GM12878 (cell line): ENCODE measurements around the gene TAGLN. TPM values are rescaled to one million over a fixed set of nuclear protein-coding genes. Genes with fewer than 3 reads are reported as not detected.

Source experiments
- ATAC-seq: fragments of 200-7000 bp; cut with Tn5 transposase; 3 replicates; pipeline ENCODE4 v1.9.1; 2020; ENCODE audit warnings: mild to moderate bottlenecking, moderate library complexity
- BruUV-seq: library from RNA; stranded (reverse); fragments of 400-500 nt; replicated peaks from 2 replicates; lab custom pipeline; 2021; lab: Mats Ljungman, UMichigan
- CTCF ChIA-PET: fragments of 300-600 bp; sonication (Branson Sonifier 250); formaldehyde crosslinking; extraction: SDS; loops from one replicate; lab custom pipeline; 2021; ENCODE audit warnings: inconsistent platforms; lab: Yijun Ruan, JAX
- POLR2A ChIA-PET: fragments of 350-600 bp; formaldehyde crosslinking; extraction: SDS; loops from one replicate; lab custom pipeline; 2021; ENCODE audit warnings: inconsistent platforms; lab: Charles Lee
- RAD21 ChIA-PET: fragments of 300-600 bp; sonication (Branson Sonifier 250); formaldehyde crosslinking; loops from one replicate; lab custom pipeline; 2023; ENCODE audit warnings: antibody characterized with exemption; ENCODE audit not compliant: unreplicated experiment; lab: Charles Lee
- SMC1A ChIA-PET: fragments of 300-600 bp; sonication (Branson Sonifier 250); formaldehyde crosslinking; loops from one replicate; lab custom pipeline; 2023; ENCODE audit not compliant: unreplicated experiment, uncharacterized antibody; lab: Charles Lee
- DNase-seq: peaks from one replicate; pipeline ENCODE4 v3.0.0-alpha.2; 2011; ENCODE audit warnings: low read depth, low spot score
- FAIRE-seq: peaks from 3 replicates; lab custom pipeline; 2011; peaks lifted over from hg19 to GRCh38; lab: Jason Lieb, UNC
- H2AFZ ChIP-seq: 2 replicates; pipeline ENCODE4 v1.6.0; 2011; ENCODE audit warnings: low read depth, low read length, control low read depth; ENCODE audit not compliant: control insufficient read depth
- H3K27ac ChIP-seq: 2 replicates; pipeline ENCODE4 v1.5.1; 2011; ENCODE audit warnings: control low read depth; ENCODE audit not compliant: control insufficient read depth, insufficient read depth
- H3K27me3 ChIP-seq, 2 experiments: replicated peaks in 1 of 2; 2 replicates each; pipeline versions ENCODE4 v1.6.0 to v1.6.1; 2011; ENCODE audit warnings: low read length in 1 of 2; ENCODE audit not compliant: control insufficient read depth in 2 of 2, insufficient read depth in 2 of 2
- H3K36me3 ChIP-seq, 2 experiments: 2 replicates each; pipeline ENCODE4 v1.5.1; 2011; ENCODE audit warnings: low read length in 1 of 2; ENCODE audit not compliant: control insufficient read depth in 2 of 2, insufficient read depth in 2 of 2
- H3K4me1 ChIP-seq: 2 replicates; pipeline ENCODE4 v1.6.1; 2011; ENCODE audit warnings: mild to moderate bottlenecking, low read length, moderate library complexity, mixed read lengths; ENCODE audit not compliant: control insufficient read depth, insufficient read depth
- H3K4me2 ChIP-seq: 2 replicates; pipeline ENCODE4 v1.6.0; 2011; ENCODE audit warnings: control low read depth; ENCODE audit not compliant: control insufficient read depth, insufficient read depth
- H3K4me3 ChIP-seq: fragments of 200-600 bp; sonication (generic); 2 replicates; pipeline ENCODE4 v1.5.1; 2016
- H3K79me2 ChIP-seq: 2 replicates; pipeline ENCODE4 v1.6.0; 2011; ENCODE audit warnings: low read length; ENCODE audit not compliant: control insufficient read depth, insufficient read depth
- H3K9ac ChIP-seq: 2 replicates; pipeline ENCODE4 v1.8.0; 2011; ENCODE audit warnings: low read length, control low read depth, mixed read lengths; ENCODE audit not compliant: control insufficient read depth, insufficient read depth
- H3K9me3 ChIP-seq: replicated peaks from 3 replicates; pipeline ENCODE4 v1.5.1; 2011; ENCODE audit warnings: mild to moderate bottlenecking, low read length; ENCODE audit not compliant: control insufficient read depth, insufficient read depth
- H4K20me1 ChIP-seq: 2 replicates; pipeline ENCODE4 v1.6.0; 2011; ENCODE audit not compliant: control insufficient read depth, insufficient read depth
- ATF7 ChIP-seq: fragments of 450-650 bp; IDR thresholded peaks from 2 replicates; pipeline ENCODE4 v1.6.1; 2016; ENCODE audit warnings: low read depth, mild to moderate bottlenecking
- CEBPB ChIP-seq, 2 experiments: fragments of 150-350 bp in 1 of 2; IDR thresholded peaks; 2 replicates each; pipeline ENCODE4 v1.6.1; 2012 to 2014; ENCODE audit warnings: low read depth in 2 of 2, low read length in 2 of 2, borderline replicate concordance in 1 of 2, inconsistent platforms in 1 of 2
- CHD1 ChIP-seq: IDR thresholded peaks from 2 replicates; pipeline ENCODE4 v1.6.1; 2012; ENCODE audit warnings: low read depth, low read length, improper control_type of control experiment
- CREB1 ChIP-seq: IDR thresholded peaks from 2 replicates; pipeline ENCODE4 v1.6.1; 2012; ENCODE audit warnings: low read depth, mild to moderate bottlenecking, inconsistent platforms
- EED ChIP-seq: sonication (generic); IDR thresholded peaks from 2 replicates; pipeline ENCODE4 v1.6.1; 2016; ENCODE audit warnings: antibody characterized with exemption, low read depth
- ELK1 ChIP-seq: IDR thresholded peaks from 2 replicates; pipeline ENCODE4 v1.6.1; 2012; ENCODE audit warnings: low read depth, low read length, improper control_type of control experiment
- ESRRA ChIP-seq: IDR thresholded peaks from 2 replicates; pipeline ENCODE4 v1.6.1; 2012; ENCODE audit warnings: mild to moderate bottlenecking, low read length, improper control_type of control experiment
- IKZF1 ChIP-seq: fragments of 450-650 bp; conservative IDR thresholded peaks from 2 replicates; pipeline ENCODE4 v1.6.1; 2017; ENCODE audit warnings: antibody characterized with exemption, mild to moderate bottlenecking
- IKZF2 ChIP-seq, 2 experiments: fragments of 450-650 bp; IDR thresholded peaks; 2 replicates each; pipeline ENCODE4 v1.6.1; 2017; ENCODE audit warnings: mild to moderate bottlenecking in 2 of 2, moderate library complexity in 2 of 2
- IRF5 ChIP-seq: fragments of 450-650 bp; IDR thresholded peaks from 2 replicates; pipeline ENCODE4 v1.6.1; 2017; ENCODE audit warnings: borderline replicate concordance
- MXI1 ChIP-seq: fragments of 150-350 bp; IDR thresholded peaks from 2 replicates; pipeline ENCODE4 v1.6.1; 2011; ENCODE audit warnings: low read depth, mild to moderate bottlenecking, inconsistent platforms, low read length, improper control_type of control experiment
- NBN ChIP-seq: fragments of 450-650 bp; IDR thresholded peaks from 2 replicates; pipeline ENCODE4 v1.6.1; 2016
- NFXL1 ChIP-seq: fragments of 450-650 bp; IDR thresholded peaks from 2 replicates; pipeline ENCODE4 v1.6.1; 2017; ENCODE audit warnings: antibody characterized with exemption, mild to moderate bottlenecking, borderline replicate concordance
- NR2C2 ChIP-seq: IDR thresholded peaks from 2 replicates; pipeline ENCODE4 v1.6.1; 2011; ENCODE audit warnings: borderline replicate concordance, low read depth; ENCODE audit not compliant: control insufficient read depth, insufficient read length
- PAX8 ChIP-seq: fragments of 450-650 bp; IDR thresholded peaks from 2 replicates; pipeline ENCODE4 v1.6.1; 2017; ENCODE audit warnings: mild to moderate bottlenecking, moderate library complexity
- POLR2AphosphoS2 ChIP-seq: IDR thresholded peaks from 2 replicates; pipeline ENCODE4 v1.6.1; 2011; ENCODE audit warnings: low read depth, mild to moderate bottlenecking, low read length, improper control_type of control experiment, moderate library complexity
- RELB ChIP-seq: fragments of 450-650 bp; IDR thresholded peaks from 2 replicates; pipeline ENCODE4 v1.6.1; 2017; ENCODE audit warnings: low read depth, mild to moderate bottlenecking, moderate library complexity
- RUNX3 ChIP-seq: IDR thresholded peaks from 2 replicates; pipeline ENCODE4 v1.6.1; 2012; ENCODE audit warnings: low read length, inconsistent platforms
- SREBF2 ChIP-seq: IDR thresholded peaks from 2 replicates; pipeline ENCODE4 v1.6.1; 2012; ENCODE audit warnings: mild to moderate bottlenecking, low read length
- STAT3 ChIP-seq: IDR thresholded peaks from 2 replicates; pipeline ENCODE4 v1.6.1; 2011; ENCODE audit warnings: low read depth, low read length, improper control_type of control experiment
- TAF1 ChIP-seq: IDR thresholded peaks from 2 replicates; pipeline ENCODE4 v1.6.1; 2011; ENCODE audit warnings: mild to moderate bottlenecking, low read depth, low read length, borderline replicate concordance
- TARDBP ChIP-seq: IDR thresholded peaks from 2 replicates; pipeline ENCODE4 v1.6.1; 2016; ENCODE audit warnings: borderline replicate concordance
- TCF12 ChIP-seq: IDR thresholded peaks from 2 replicates; pipeline ENCODE4 v1.6.1; 2011; ENCODE audit warnings: low read depth, mild to moderate bottlenecking, low read length
- WGBS: methylation state at CpG from one replicate; pipeline ENCODE4 v1.1.6; 2016; ENCODE audit warnings: low lambda C conversion rate; ENCODE audit not compliant: insufficient replicate concordance, insufficient coverage; ENCODE audit errors: missing lambda C conversion rate; 5-methylcytosine and 5-hydroxymethylcytosine counted together
- in situ Hi-C: fragments of 300-500 bp; cut with MboI; formaldehyde crosslinking; loops from 9 replicates; pipeline ENCODE4 v1.14.3; 2018; ENCODE audit warnings: mixed read lengths
- intact Hi-C: fragments of 100-400 bp; cut with micrococcal nuclease; formaldehyde crosslinking; loops from one replicate; pipeline ENCODE4 v1.14.2; 2022; ENCODE audit not compliant: unreplicated experiment
- polyA plus RNA-seq, 11 experiments: library from polyadenylated mRNA; depleted of rRNA in 4 of 11; unstranded in 6 of 11; stranded (reverse) in 5 of 11; fragments of >200 nt; fragmentation: Nextera tagmentation in 4 of 11; fragmentation: Illumina TruSeq in 1 of 11; extraction: Ambion mirVana in 4 of 11; extraction: Trizol in 1 of 11; gene quantifications; 1 replicate in 1 of 11; 2 replicates in 10 of 11; pipeline versions ENCODE4 v1.2.1 to v1.2.3, GENCODE V29; 2011 to 2016; ENCODE audit warnings: inconsistent platforms in 2 of 11, missing spikeins in 2 of 11, low read depth in 1 of 11
- total RNA-seq, 4 experiments: library from RNA; depleted of rRNA in 3 of 4; stranded (reverse); fragments of >200 nt in 3 of 4; fragmentation: Illumina TruSeq in 1 of 4; extraction: Trizol in 1 of 4; gene quantifications; 2 replicates each; pipeline versions ENCODE4 v1.2.1 to v1.2.3, GENCODE V29; 2013 to 2021

TAGLN gene
- total and polyA plus RNA-seq, 10 of the 15 experiments (the other 5 are each of a cell fraction or from before 2014, with no cell fraction given) = 0.26 to 4.6 (median 1.7) TPM

- ChIA-PET SMC1A (interaction anchor here (0.9 to 12.2 kb wide), 8 partner anchors 43 to 585 kb away, joined by 3 to 187 read pairs (median 5); partner anchors contain the start of genes CEP164, PAFAH1B2 and SIDT2), CTCF (interaction anchor here (0.6 to 17.3 kb wide), 9 partner anchors 11 to 396 kb away, joined by 3 to 422 read pairs (median 6); partner anchors contain the start of genes CEP164, PAFAH1B2 and SIDT2), POLR2A (interaction anchor here (0.8 to 3.6 kb wide), 3 partner anchors 52 to 396 kb away, joined by 4 to 51 read pairs (median 5); partner anchors contain the start of gene SIDT2), RAD21 (interaction anchor here (0.8 to 9.9 kb wide), 9 partner anchors 15 to 585 kb away, joined by 3 to 159 read pairs (median 3); partner anchors contain the start of genes BACE1, CEP164, SIDT2 and SIK3)
- ATAC-seq = no peak
- Histone ChIP-seq H4K20me1 (no peaks in the 10 kb centered on the region), H3K4me3 (peak within 1 kb of the TSS; percentile 89), H3K4me1 (peaks cover 9% of the 10 kb centered on the region), H3K79me2 (peaks cover 46% of the 10 kb centered on the region), H3K36me3 (peaks cover 9 to 16% of the 10 kb centered on the region in 2 experiments; a peak in 3 of 4 replicates), H2AFZ (peak within 1 kb of the TSS; percentile 88), H3K9me3 (no peaks in the 10 kb centered on the region), H3K9ac (peak within 1 kb of the TSS; percentile 93), H3K4me2 (peak within 1 kb of the TSS; percentile 92), H3K27me3 (no peaks in the 10 kb centered on the region), H3K27ac (peak within 1 kb of the TSS; percentile 87)
- intact Hi-C loops (loop anchor here (2.0 to 5.0 kb wide), 2 partner anchors 95 to 586 kb away; partner anchors contain the start of gene CEP164), in situ Hi-C loops (no loop called here)
- BruUV-seq = no TSS peak
- WGBS = under 1% methylated on average over 13 of the region's 13 CpGs
- no peak for DNase-seq
- FAIRE-seq = no peak
- 0 out of 2 replicates have a peak, but pooled peaks have one; percentile 30 for TF ChIP-seq TCF12
- peak; percentile 77 for TF ChIP-seq EED
- peak; percentile 64; the same call in 1 of the 2 replicates for TF ChIP-seq CREB1
- TF ChIP-seq ATF7 = no peak
- no peak for TF ChIP-seq IRF5
- TF ChIP-seq TAF1 = peak; percentile 41; the same call in 1 of the 2 replicates
- TF ChIP-seq PAX8 = no peak
- no peak for TF ChIP-seq NFXL1
- no peak for TF ChIP-seq SREBF2
- no peak for TF ChIP-seq TARDBP
- peak; percentile 62; the same call in 1 of the 2 replicates for TF ChIP-seq RELB
- no peak for TF ChIP-seq CEBPB (IDR thresholded peaks at IDR 0.05; ENCODE audit: borderline replicate concordance in 1 of 2, low read depth in 2 of 2, low read length in 2 of 2)
- TF ChIP-seq IKZF1 = peak; percentile 90
- TF ChIP-seq STAT3 = no peak
- TF ChIP-seq RUNX3 = peak; percentile 37; the same call in 1 of the 2 replicates
- peak; percentile 64 to 71; a peak in 3 of 4 replicates for TF ChIP-seq IKZF2 (IDR thresholded peaks at IDR 0.05)
- 0 out of 2 replicates have a peak, but pooled peaks have one; percentile 47 for TF ChIP-seq POLR2AphosphoS2
- TF ChIP-seq ELK1 = peak; percentile 49; the same call in 1 of the 2 replicates
- TF ChIP-seq NBN = 0 out of 2 replicates have a peak, but pooled peaks have one; percentile 6
- TF ChIP-seq NR2C2 = no peak
- no peak for TF ChIP-seq ESRRA
- 0 out of 2 replicates have a peak, but pooled peaks have one; percentile 2 for TF ChIP-seq CHD1
- peak; percentile 42; the same call in 1 of the 2 replicates for TF ChIP-seq MXI1
Measured at GRCh38 chr11:117231842-117232091, 32.6 kb downstream of the TAGLN start, which contains the start of gene PCSK7. Gene PCSK7 (minus strand): TSS chr11:117232073. CDS start chr11:117229844, 2,229 bp downstream.
